Measurements from ENCODE around the gene HS3ST3A1.

DNA sequence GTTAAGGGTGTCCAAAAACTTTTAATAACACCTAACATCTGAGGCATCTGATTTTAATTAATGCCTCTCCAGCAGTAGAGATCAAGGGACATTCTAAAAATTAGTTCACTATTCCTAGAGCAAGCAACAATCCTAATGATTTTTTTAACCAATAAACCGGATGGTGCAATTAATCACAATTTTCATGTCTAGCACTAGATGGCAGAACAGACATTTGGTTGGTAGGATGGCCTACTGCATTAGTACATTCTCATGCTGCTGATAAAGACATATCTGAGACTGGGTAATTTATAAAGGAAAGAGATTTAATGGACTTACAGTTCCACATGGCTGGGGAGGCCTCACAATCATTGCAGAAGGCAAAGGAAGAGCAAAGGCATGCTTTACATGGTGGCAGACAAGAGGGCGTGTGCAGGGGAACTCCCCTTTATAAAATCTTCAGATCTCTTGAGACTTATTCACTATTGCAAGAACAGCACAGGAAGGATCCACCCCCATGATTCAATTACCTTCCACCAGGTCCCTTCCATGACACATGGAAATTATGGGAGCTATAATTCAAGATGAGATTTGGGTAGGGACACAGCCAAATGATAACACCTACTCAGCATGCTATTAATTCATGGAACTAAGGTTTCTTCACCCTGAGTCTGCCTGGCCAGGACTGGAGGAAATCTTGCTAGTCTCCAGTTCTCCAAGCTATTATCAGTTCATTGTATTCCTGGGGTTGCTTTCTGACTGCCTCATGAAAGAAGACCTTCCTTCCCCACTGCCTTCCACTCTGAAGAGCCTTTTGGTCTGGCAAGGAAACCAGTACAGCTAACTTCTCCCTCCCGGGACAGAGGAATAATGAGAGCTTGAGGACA is 24.8 kb downstream of the HS3ST3A1 start:
- no peak for TF ChIP-seq RCOR1 (IDR thresholded peaks at IDR 0.05; ENCODE audit: insufficient replicate concordance, low read length)
- no peak for TF ChIP-seq POLR2A (IDR thresholded peaks at IDR 0.05; ENCODE audit: low read depth, low read length)
- TF ChIP-seq CTCF (conservative IDR thresholded peaks at IDR 0.05; ENCODE audit: low read depth, low read length): peak; percentile 16; the same call in 1 of the 2 replicates
- TF ChIP-seq CHD1 (IDR thresholded peaks at IDR 0.05; ENCODE audit: low read depth, low read length): no peak
- no peak for TF ChIP-seq USF2 (IDR thresholded peaks at IDR 0.05; ENCODE audit: low read depth, low read length)
- TF ChIP-seq RAD21 (IDR thresholded peaks at IDR 0.05; ENCODE audit: low read length): peak; percentile 31
